ENCODE data around the gene BARX2. TPM values are rescaled to one million over a fixed set of nuclear protein-coding genes. Genes with fewer than 3 reads are reported as not detected.

The BARX2 gene
- total RNA-seq, 2 experiments from 2014 or later = not detected

DNA sequence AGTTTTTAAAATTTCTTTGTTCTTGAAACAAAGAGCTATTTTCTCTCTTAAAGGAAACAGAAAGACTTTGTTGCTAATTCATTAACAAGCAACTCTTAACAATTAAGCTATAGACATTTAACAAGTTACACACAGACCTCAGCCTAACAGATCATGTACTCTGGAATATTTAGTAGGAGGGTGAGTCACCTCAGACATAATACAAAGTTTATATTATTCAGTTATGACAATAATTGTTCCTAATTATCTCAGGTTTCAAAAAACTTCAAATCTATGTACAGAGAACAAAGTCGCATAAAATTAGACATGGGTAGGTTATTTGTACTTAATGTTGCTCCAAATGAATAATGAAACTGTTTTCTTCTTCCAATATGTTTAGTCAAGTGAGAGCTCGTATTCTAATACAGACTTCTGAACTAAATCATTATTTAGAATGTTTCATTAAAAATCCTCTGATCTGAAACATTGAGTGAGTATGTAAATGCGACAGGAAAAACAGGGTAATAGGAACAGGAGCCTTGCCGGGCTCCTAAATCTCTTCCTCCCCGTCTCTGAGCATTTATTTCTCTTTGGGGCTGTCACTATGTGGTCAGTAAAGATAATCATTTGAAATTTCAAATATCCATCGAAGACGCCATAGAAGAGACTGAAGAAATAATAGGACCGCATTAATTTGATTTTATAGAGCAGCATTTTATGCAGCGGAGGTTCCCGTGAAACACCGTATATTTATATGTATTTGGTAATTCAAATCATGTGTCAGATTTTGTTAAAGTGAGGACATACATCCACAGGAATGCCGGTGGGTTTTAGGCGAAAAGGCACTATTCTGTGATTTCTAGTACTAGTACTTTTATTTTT lies 8.7 kb upstream of the BARX2 start:
- TF ChIP-seq, protein P1, sequence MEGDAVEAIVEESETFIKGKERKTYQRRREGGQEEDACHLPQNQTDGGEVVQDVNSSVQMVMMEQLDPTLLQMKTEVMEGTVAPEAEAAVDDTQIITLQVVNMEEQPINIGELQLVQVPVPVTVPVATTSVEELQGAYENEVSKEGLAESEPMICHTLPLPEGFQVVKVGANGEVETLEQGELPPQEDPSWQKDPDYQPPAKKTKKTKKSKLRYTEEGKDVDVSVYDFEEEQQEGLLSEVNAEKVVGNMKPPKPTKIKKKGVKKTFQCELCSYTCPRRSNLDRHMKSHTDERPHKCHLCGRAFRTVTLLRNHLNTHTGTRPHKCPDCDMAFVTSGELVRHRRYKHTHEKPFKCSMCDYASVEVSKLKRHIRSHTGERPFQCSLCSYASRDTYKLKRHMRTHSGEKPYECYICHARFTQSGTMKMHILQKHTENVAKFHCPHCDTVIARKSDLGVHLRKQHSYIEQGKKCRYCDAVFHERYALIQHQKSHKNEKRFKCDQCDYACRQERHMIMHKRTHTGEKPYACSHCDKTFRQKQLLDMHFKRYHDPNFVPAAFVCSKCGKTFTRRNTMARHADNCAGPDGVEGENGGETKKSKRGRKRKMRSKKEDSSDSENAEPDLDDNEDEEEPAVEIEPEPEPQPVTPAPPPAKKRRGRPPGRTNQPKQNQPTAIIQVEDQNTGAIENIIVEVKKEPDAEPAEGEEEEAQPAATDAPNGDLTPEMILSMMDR (IDR thresholded peaks at IDR 0.05) = no peak
- Mint-ChIP-seq H3K27ac (no peak overlapping the region), H3K4me1 (ENCODE audit: low read depth) (no peaks in the 10 kb centered on the region), H3K9me3 (no peaks in the 10 kb centered on the region), H3K4me3 (no peak overlapping the region), H3K27me3 (peaks cover 39% of the 10 kb centered on the region), H3K36me3 (ENCODE audit: low read depth) (no peaks in the 10 kb centered on the region)
- DNase-seq (no peak), ATAC-seq (no peak)
- POLR2A ChIA-PET = no interaction called here
- CTCF ChIA-PET = interaction anchor here (1.8 kb wide), 1 partner anchor 328 kb away, joined by 7 read pairs; no protein-coding TSS in a partner anchor
- intact Hi-C loops (cut with micrococcal nuclease) = no loop called here

DNA sequence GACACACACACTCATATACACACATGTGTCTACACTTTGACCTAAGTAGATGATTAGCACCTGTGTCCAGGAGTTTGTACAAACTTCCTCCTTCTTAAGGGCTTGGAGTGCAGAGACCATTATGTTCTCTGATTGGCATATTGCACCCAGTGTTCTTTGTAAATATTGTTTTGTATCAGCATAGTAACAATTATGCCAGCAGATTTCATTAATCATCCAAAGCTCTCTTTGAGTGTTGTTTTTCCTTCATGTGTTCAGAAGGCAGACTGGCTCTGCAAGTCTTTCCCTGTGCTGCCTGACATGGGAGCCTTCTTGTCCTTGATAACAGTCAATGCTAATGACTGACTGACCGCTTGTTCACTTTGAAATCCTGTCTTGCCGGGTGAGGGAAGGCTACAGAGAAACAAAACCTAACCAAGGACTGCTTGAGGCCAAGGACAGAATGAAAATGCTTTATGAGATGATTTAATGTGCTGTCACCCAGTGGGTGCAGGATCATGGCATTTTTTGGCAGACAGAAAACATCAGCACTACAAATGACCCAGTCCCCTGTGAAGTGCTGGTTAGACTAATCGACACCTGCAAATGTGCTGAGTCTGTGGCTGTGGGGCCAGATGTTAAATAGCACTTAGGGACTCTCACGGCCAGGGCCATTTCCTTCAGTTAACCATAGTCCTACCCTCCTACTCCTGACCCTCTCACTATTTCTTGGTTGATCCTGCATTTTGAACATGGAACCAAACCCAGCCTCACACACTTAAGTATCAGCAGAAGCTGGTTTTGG lies 6.6 kb upstream of the BARX2 start:
- Mint-ChIP-seq H3K9me3 (no peaks in the 10 kb centered on the region), H3K27me3 (peaks cover 56% of the 10 kb centered on the region), H3K4me3 (no peak overlapping the region), H3K36me3 (ENCODE audit: low read depth) (no peaks in the 10 kb centered on the region), H3K4me1 (ENCODE audit: low read depth) (peaks cover 8% of the 10 kb centered on the region), H3K27ac (no peak overlapping the region)
- intact Hi-C loops (cut with micrococcal nuclease) = no loop called here
- ChIA-PET POLR2A (no interaction called here), CTCF (interaction anchor here (1.0 kb wide), 1 partner anchor 382 kb away, joined by 5 read pairs; no protein-coding TSS in a partner anchor)
- TF ChIP-seq, protein P1 (IDR thresholded peaks at IDR 0.05) = no peak
- ATAC-seq = no peak
- DNase-seq = no peak

DNA sequence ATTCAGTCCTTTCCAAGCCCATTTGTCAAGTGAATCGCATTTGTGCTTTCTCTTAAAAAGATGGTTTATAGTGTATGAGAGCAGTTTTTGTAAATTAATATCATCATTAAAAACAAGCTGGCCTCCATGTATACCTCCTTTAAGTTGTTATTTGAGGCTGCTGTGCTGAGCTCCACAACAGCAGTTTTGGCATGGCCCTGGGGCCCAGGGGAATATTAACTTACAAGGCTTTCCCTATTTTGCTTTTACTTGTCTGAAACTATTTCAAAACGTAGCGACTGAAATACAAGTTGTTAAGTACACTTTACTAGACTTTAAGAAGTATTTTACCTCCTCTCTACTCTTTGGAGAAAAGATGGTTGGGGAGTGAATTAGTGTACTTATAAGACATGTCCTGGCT lies 4.9 kb upstream of the BARX2 start:
- Mint-ChIP-seq H3K4me1 (ENCODE audit: low read depth) (peaks cover 18% of the 10 kb centered on the region), H3K27ac (no peak overlapping the region), H3K36me3 (ENCODE audit: low read depth) (no peaks in the 10 kb centered on the region), H3K4me3 (no peak overlapping the region), H3K9me3 (no peaks in the 10 kb centered on the region), H3K27me3 (peaks cover 67% of the 10 kb centered on the region)
- DNase-seq = no peak
- ChIA-PET POLR2A (no interaction called here), CTCF (no interaction called here)
- TF ChIP-seq, protein P1 (IDR thresholded peaks at IDR 0.05) = no peak
- intact Hi-C loops (cut with micrococcal nuclease) = no loop called here
- no peak for ATAC-seq

DNA sequence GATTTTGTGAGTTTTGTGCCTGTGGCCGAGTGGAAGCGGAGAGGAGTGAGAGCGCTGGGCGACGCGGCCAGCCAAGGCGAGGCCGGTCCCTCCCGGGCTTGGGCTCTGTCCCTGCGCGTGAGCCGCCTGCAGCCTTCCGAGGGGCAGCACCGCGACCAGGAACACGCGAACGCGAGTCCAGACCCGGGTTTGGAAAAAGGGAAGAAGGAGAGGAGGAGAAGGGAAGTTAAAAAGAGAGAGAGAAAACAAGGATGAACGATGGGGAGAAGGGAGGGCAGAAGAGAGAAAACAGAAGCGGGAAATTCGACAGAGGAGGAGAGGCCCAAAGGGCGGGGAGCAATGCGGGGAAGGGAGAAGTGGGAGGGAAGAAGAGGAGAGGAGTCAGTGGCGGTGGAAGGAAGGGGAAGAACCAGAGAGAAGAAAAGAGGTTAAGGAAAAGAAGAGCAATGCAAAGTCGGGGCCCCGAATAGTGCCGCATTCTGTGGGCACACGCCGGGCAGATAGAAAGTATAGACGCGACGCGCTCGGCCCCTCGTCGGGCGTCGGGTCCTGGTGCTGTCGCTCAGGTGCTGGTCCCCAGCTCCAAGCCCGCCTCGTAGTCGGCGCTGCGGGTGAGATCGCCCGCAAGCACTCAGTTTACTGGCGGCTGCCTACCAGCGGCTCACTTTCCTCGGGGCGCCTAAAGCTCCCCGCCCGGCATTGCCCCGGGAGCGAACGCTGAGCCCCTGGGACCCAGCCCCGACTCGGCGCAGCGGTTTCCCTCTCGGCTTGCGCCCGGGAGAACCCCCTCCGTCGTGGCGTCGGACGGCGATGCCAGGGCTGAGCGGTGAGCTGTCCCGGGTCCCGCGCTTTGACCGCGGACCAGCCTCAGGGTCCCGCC lies 2.8 kb upstream of the BARX2 start:
- TF ChIP-seq, protein P1 (IDR thresholded peaks at IDR 0.05) = no peak
- Mint-ChIP-seq H3K36me3 (ENCODE audit: low read depth) (no peaks in the 10 kb centered on the region), H3K4me1 (ENCODE audit: low read depth) (peaks cover 25% of the 10 kb centered on the region), H3K4me3 (no peak overlapping the region), H3K9me3 (no peaks in the 10 kb centered on the region), H3K27ac (no peak overlapping the region), H3K27me3 (peaks cover 76% of the 10 kb centered on the region)
- POLR2A ChIA-PET = no interaction called here
- intact Hi-C loops (cut with micrococcal nuclease) = no loop called here
- CTCF ChIA-PET = interaction anchor here (1.6 kb wide), 1 partner anchor 8 kb away, joined by 5 read pairs; no protein-coding TSS in a partner anchor
- ATAC-seq = no peak
- DNase-seq = peak; percentile 12
